GM12801 (cell line): ENCODE measurements around the gene PPP2R5C.

Experiments
- CTCF ChIP-seq: IDR thresholded peaks from one replicate; pipeline ENCODE4 v1.5.1; 2011; ENCODE audit warnings: control low read depth; ENCODE audit not compliant: insufficient read length; ENCODE audit errors: extremely low read depth

Gene PPP2R5C

GRCh38 chr14:101958418-101959180 is 197.1 kb downstream of the PPP2R5C start:
- TF ChIP-seq CTCF: no peak

GRCh38 chr14:101959277-101959676 is 197.8 kb downstream of the PPP2R5C start:
- TF ChIP-seq CTCF: no peak

- TF ChIP-seq CTCF: no peak
Measured at GRCh38 chr14:101960225-101960624, 198.7 kb downstream of the PPP2R5C start.

GRCh38 chr14:101961011-101961721 is 199.7 kb downstream of the PPP2R5C start:
- peak; percentile 42 for TF ChIP-seq CTCF

GRCh38 chr14:101961746-101962502 is 200.4 kb downstream of the PPP2R5C start:
- TF ChIP-seq CTCF: no peak

GRCh38 chr14:101962503-101962874 is 201.0 kb downstream of the PPP2R5C start:
- TF ChIP-seq CTCF: no peak

- TF ChIP-seq CTCF: no peak
Measured at GRCh38 chr14:101963052-101963451, 201.5 kb downstream of the PPP2R5C start.
